CD4-positive, alpha-beta T cell treated with Interleukin-21 for 1 hour (primary cell): ENCODE measurements around the gene CEL.

ENCODE experiments used
- DNase-seq: peaks from one replicate; pipeline ENCODE4 v3.0.0-alpha.2; 2020

Gene CEL

DNA sequence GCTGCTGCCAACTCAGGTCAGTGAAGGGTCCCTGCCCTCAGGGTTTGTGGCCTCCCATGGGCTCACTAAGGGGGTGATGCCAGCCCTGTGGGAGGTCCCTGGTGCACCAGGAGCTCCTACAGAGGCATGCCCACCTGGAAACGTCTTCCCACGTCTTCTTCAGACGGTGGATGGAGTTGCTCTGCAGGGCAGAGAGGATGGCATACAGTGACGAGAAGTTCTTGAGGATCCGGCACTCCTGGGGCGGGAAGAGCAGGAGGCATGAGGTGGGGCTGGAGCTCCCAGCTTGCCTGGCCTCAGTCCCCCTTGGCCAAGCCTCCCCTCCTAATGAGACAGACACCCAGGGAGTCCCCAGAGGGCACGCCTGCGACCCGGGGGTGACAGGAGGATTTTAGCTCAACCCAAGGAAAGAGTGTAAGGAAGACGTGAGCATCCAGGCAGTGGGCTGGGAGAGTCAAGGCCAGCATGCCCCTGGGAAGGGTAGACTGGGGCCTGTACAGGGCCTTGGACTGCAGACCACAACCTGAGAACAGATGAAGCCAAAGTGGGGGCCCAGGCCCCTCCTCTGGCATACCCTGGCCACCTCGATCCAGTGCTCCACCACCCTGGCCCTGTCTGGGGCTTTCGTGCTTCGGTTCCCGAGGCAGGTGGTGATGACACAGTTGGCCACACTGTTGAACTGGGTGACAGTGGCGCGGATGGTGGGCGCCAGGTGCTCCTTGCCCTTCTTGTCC lies 44.9 kb downstream of the CEL start:
- no peak for DNase-seq

DNA sequence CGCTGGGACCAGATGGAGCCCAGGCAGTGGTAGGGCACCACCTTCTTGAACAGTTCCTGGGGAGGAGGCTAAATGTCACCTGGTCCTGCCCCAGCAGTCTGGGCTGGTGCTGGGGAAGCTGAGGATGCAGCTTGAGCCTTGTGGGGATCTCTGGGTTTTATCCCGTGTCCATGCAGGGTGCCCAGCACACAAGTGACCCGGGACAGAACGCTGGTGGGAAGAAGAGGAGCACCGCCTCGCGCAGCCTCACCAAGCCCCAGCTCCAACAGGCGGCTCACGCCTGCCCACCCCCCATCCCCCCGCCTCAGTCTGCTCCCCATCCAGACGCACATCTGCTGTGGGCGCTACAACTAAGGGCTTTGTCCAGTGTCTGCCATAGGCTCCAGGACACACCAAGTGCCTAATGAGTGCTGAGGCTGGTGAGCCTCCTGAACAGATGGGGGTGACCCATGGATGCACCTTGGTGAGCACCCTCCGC lies 45.5 kb downstream of the CEL start:
- DNase-seq, result no peak

DNA sequence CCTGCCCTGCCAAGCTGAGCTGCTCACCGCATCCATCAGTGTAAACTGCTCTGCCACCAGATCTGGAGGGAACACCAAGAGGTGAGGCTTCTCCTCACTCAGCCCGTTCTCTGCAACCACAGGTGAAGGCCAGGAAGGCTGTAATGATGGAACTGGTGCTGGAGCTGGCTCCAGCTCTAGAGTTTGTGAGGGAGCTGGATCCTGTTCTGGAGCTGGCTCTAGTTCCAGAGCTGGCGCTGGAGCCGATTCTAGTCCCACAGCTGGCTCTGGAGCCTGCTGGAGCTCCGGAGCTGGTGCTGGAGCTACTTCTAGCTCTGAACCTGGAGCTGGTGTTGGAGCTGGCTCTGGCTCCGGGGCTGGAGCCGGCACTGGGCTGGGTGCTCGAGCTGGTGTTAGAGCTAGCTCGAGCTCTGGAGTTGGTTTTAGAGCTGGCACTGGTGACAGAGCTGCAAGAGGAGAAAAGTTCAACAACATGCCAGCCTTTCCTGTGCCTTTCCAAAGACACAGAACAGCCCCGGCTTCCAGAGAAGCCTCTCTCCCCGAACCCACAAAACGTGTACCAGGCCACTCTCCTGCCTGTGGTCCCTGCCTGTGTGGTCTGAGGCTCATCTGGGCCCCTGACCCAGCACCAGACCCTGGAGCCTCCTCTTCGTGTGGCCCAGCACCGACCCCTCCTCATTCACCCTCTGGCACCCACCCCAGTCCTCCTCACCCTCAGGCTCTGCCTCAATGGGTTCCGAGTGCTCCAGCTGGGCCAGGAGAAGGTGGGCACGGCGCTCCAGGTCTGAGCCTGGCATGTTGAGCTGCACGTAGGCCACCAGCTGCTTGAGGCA lies 46.4 kb downstream of the CEL start:
- no peak for DNase-seq

DNA sequence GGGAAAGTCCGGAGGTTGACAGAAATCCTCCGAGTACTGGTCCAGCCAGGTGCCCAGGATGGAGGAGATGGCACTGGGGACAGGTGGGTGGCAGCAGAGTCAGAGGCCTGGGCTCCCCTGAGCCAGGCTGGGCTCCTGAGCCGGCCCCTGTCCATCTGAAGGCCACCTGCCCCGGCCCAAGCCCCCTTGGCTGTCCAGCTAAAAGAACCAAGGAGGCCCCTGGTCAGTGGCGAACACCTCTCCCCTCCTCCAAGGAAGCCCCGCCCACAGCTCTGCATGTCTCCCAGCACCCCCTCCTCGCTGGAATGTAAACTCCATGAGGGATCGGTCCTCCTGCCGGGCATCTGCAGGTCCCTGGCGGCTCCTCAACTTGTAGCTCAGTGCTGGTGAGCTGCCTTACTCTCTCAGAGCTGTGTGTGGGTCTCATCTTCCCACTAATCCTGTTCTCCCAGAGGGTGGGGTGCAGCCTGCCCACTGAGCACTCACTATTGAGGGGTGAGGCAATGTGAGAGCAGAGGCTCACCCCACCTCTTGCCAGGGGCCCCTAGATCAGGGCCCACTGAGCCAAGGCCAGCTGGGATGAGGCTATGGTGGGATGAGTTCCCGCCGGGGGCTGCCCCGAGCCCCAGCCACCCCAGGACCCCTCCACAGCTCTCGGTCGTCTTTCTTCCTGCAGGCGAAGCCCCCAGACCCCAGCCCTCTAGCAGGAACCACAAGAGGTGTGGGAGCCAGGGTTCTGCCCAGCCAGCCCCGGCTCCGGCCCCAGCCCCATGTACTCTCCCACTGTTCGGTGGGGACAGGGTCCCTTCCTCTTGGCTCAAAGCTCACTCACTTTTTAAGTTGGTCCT lies 47.2 kb downstream of the CEL start:
- no peak for DNase-seq

DNA sequence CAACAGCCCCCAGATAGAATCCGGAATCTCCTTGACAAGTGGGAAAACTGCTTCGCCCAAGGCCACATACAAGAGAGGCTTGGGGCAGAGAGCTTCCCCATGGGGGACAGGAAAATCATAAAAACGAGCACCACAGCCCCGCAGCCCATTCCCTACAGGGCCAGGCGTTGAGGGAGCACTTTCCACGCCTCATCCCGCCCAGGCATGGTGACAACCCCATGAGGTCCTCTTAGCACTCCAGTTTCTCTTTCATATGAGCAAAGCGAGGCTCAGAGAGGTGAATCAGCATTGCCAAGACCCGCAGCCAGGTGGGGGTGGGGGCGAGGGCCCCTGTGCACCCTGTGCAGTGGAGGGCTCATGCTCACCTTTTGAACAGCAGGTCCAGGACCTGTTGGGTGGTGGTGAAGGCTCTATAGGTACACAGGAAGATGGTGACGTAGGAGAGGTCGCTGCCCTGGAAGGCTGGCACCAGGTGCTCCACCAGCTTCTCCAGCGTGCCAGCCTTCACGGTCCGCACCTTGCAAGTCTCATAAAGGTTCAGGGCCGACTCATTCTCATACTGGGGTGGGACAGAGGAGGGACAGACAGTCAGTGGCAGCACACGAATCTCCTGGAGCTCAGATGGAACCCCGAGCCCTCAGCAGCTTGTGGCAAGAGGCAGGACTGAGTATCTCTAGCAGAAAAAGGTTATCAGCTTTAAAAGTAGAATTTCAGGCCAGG lies 48.3 kb downstream of the CEL start:
- no peak for DNase-seq

- DNase-seq, result no peak
Observed at GRCh38 chr9:133111808-133112662, 50.3 kb downstream of the CEL start.

DNA sequence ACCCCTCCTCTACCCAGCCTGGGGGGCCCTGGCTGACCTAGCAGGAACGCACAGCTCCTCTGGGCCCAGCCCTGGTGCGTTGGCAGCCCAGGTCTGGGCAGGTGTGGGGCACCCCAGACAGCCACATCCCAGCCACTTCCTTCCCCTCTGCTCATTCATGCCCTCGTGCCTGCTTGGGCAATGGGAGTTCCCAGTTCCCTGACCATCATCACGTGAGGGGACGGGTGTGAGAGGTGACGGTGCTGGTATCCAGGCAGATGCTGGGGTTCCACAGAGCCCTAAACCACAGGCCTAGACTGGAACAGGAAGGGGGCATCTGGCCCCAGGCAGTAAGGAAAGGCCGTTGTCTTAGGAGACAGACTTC lies 50.9 kb downstream of the CEL start:
- DNase-seq, result peak; percentile 73

DNA sequence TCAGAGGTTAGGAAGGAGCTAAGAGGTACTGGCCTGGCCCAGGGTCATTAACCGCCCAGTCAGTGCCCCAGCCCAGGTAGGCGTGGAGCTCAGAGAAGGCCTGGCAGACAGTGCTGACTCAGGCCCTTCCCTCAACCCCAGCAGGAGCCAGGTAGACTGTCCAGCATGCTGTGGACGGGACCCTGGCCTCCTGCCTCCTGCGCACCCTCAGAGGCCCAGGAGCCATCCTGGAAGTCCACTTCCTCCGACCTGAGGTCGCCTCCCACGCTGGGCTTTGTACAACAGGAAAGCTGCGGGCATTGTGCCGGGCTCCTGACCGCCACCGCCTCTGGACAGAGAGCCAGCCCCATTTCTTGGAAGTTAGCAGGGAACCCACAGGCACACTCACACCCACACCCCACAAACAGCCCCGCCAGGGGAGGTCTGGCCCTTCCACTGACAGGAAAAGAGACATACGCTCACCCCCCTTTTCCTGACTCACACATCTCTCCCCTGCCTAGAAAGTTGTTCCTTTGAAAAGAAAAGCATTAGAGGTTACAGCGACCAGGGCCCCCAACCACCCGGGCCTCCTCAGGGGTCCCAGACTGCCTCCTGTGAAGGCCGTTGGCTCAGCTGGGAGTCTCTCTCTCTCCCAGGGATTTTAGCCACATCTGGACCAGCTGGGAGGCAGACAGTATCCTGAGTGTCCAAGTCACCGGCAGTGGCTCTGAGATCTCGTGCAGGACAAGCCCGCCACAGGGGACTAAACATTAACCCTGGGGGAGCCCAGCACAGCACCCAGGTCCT lies 51.6 kb downstream of the CEL start:
- no peak for DNase-seq

- no peak for DNase-seq
Observed at GRCh38 chr9:133113949-133114885, 52.4 kb downstream of the CEL start.

GRCh38 chr9:133114886-133115603 lies 53.3 kb downstream of the CEL start:
- no peak for DNase-seq

DNA sequence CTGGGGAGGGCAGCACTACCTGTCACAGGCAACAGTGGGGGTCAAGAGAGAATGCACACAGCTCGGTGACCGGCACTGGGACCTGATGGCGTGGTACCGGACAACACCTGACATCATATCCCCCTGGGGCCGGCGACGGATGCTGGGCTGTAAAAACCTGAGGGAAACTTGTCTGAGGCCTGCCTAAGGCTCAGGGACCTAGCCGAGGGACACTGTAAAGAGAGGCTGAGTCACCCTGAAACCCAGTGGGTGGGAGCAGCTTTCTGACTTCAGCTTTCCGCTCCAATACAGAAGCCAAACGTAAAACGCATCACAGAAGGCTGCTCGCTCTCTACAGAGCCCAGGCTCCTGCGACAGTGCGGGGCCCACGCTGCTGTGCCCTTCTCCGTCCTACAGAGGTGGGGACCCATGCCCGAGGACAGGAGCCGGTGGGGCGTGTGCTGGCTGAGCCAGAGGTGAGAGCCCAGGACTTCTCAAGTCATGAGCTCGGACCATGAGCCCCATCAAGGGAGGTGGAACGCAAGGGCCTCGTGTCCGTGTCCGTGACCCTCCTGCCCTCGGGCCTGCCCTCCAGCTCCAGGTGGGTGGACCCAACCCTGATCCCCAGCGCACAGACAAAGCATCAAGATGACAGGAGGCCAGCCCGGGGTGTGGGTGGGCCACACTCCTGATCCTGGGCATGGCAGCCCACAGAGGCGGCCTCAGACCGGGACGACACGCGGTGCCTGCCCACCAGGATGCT lies 54.0 kb downstream of the CEL start:
- peak; percentile 56 for DNase-seq

DNA sequence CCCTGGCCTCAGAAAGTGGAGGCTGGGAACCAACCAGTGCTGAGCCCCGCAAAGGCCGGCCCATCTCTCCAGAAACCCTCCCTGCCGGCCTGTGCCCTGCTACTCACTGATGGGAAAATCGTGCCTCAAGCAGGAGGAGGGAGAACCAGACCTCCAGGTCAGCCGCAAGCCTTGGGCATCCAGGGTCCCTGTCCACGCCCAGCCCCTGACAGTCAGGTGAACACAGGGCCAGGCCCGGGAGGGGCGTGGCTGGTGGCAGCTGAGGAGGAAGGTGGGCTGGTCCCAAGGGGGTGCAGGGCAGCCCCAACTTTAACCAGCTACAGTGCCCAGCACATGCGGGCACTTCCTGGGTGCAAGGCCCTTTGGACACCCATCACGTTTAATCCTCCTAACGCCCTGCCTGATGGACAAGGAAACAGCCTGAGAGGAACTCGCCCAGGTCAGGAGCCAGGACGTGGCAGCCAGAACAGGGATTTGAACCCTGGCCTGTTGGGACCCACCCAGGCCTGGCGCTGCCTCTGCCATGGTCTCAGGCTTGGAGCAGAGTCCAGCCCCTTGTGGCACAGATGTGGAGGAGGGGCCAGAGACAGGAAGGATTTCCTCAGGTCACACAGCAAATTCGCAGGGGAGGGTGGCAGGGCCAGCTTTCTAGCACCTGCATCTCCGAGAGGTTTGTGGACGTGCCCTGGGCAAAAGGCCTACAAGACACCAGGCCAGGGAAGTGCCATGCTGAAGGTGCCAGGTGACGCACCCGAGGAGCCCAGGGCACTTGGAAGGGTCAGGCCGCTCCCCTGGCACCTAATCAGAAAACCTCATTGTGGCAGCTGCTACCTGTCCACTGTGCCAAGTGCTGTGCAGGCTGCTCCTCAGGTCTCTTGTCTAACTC lies 54.8 kb downstream of the CEL start:
- DNase-seq, result no peak

GRCh38 chr9:133117271-133118178 lies 55.7 kb downstream of the CEL start:
- no peak for DNase-seq

DNA sequence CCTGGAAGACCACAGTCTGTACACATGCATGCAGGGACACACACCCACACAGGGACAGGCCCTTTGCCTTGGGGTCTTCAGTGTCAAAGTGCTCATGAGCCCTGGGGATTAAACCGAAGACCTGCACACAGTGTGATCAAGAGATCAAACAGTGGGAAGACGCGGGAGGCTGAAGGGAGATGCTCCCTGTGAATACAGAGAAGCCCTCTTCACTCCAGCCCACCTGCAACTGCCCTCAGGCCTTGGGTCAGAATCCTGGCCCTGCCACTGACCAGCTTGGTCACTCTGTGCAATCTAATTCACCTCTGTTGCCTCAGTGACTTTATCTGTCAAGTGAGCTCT lies 56.4 kb downstream of the CEL start:
- DNase-seq, result no peak

GRCh38 chr9:133118568-133118967 lies 56.8 kb downstream of the CEL start:
- no peak for DNase-seq
